Smooth muscle cell (in vitro differentiated cells): Measurements from ENCODE around the gene ADARB1. TPM values are rescaled to one million over a fixed set of nuclear protein-coding genes. Genes with fewer than 3 reads are reported as not detected.

Experiments used
- DNase-seq: peaks from one replicate; lab custom pipeline; 2025; ENCODE audit not compliant: unreplicated experiment; lab: John Stamatoyannopoulos, UW
- H2AFZ ChIP-seq: fragments of 200-600 bp; sonication (generic); 2 replicates; pipeline ENCODE4 v1.6.0; 2016; ENCODE audit warnings: antibody characterized with exemption, low read depth, mild to moderate bottlenecking
- H3F3A ChIP-seq: fragments of 200-600 bp; sonication (generic); 2 replicates; pipeline ENCODE4 v1.6.0; 2017; ENCODE audit warnings: antibody characterized with exemption, low read depth
- H3K27ac ChIP-seq: fragments of 200-600 bp; sonication (generic); 2 replicates; pipeline ENCODE4 v1.5.1; 2016; ENCODE audit warnings: low read depth, mild to moderate bottlenecking
- H3K27me3 ChIP-seq: fragments of 200-600 bp; sonication (generic); 2 replicates; pipeline ENCODE4 v1.6.1; 2016; ENCODE audit warnings: low read depth, mild to moderate bottlenecking
- H3K36me3 ChIP-seq: fragments of 200-600 bp; sonication (generic); 2 replicates; pipeline ENCODE4 v1.5.1; 2016; ENCODE audit warnings: low read depth
- H3K4me1 ChIP-seq: fragments of 200-600 bp; sonication (generic); 2 replicates; pipeline ENCODE4 v1.5.1; 2016; ENCODE audit warnings: low read depth
- H3K4me2 ChIP-seq: fragments of 200-600 bp; sonication (generic); 2 replicates; pipeline ENCODE4 v1.6.0; 2016; ENCODE audit warnings: mild to moderate bottlenecking
- H3K4me3 ChIP-seq: fragments of 200-600 bp; sonication (generic); 2 replicates; pipeline ENCODE4 v1.5.1; 2016; ENCODE audit warnings: mild to moderate bottlenecking
- H3K79me2 ChIP-seq: fragments of 200-600 bp; sonication (generic); 2 replicates; pipeline ENCODE4 v1.6.0; 2016; ENCODE audit warnings: low read depth, mild to moderate bottlenecking
- H3K9ac ChIP-seq: fragments of 200-600 bp; sonication (generic); 2 replicates; pipeline ENCODE4 v1.6.0; 2016; ENCODE audit warnings: low read depth
- H3K9me3 ChIP-seq: fragments of 200-600 bp; sonication (generic); replicated peaks from 2 replicates; pipeline ENCODE4 v1.5.1; 2016; ENCODE audit warnings: low read depth
- H4K20me1 ChIP-seq: fragments of 200-600 bp; sonication (generic); 2 replicates; pipeline ENCODE4 v1.6.0; 2016; ENCODE audit warnings: low read depth
- CTCF ChIP-seq: fragments of 200-600 bp; sonication (generic); IDR thresholded peaks from 2 replicates; pipeline ENCODE4 v1.5.1; 2017; ENCODE audit warnings: borderline replicate concordance, mild to moderate bottlenecking, antibody characterized with exemption; ENCODE audit not compliant: insufficient read depth, poor library complexity, severe bottlenecking
- WGBS: methylation state at CpG from one replicate; pipeline ENCODE4 v1.1.7; 2016; ENCODE audit warnings: low lambda C conversion rate; 5-methylcytosine and 5-hydroxymethylcytosine counted together
- polyA plus RNA-seq: library from polyadenylated mRNA; unstranded; fragments of >200 nt; fragmentation: Nextera tagmentation; extraction: Ambion mirVana; gene quantifications from 2 replicates; pipeline ENCODE4 v1.2.1, GENCODE V29; 2016
- total RNA-seq: library from RNA; depleted of rRNA; stranded (reverse); fragments of >200 nt; gene quantifications from 2 replicates; pipeline ENCODE4 v1.2.3, GENCODE V29; 2014

The ADARB1 gene
- total and polyA plus RNA-seq, 2 experiments from 2014 or later, result 25.6 to 28.9 TPM

- Histone ChIP-seq H3K79me2 (peaks cover 54% of the 10 kb centered on the region), H3F3A (peaks cover 32% of the 10 kb centered on the region), H2AFZ (no peak overlapping the region), H3K27ac (peak overlapping the region; percentile 28), H3K27me3 (no peaks in the 10 kb centered on the region), H3K4me3 (peak overlapping the region; percentile 82), H3K9ac (no peak overlapping the region), H3K9me3 (no peaks in the 10 kb centered on the region), H3K4me1 (no peaks in the 10 kb centered on the region), H3K36me3 (no peaks in the 10 kb centered on the region), H4K20me1 (peaks cover 54% of the 10 kb centered on the region), H3K4me2 (peak overlapping the region; percentile 90)
- WGBS, result 13% methylated on average over 8 of the region's 8 CpGs
- no peak for TF ChIP-seq CTCF
- DNase-seq, result no peak
These were observed 1.9 kb downstream of the ADARB1 start for GRCh38 chr21:45076245-45076711.

GRCh38 chr21:45078371-45078770 is 4.0 kb downstream of the ADARB1 start:
- Histone ChIP-seq H4K20me1 (peaks cover 75% of the 10 kb centered on the region), H3K4me3 (no peak overlapping the region), H3K27me3 (no peaks in the 10 kb centered on the region), H3K9ac (no peak overlapping the region), H3K4me1 (no peaks in the 10 kb centered on the region), H3F3A (peaks cover 40% of the 10 kb centered on the region), H2AFZ (no peak overlapping the region), H3K4me2 (no peak overlapping the region), H3K27ac (no peak overlapping the region), H3K79me2 (peaks cover 71% of the 10 kb centered on the region), H3K36me3 (no peaks in the 10 kb centered on the region), H3K9me3 (no peaks in the 10 kb centered on the region)
- no peak for TF ChIP-seq CTCF
- no peak for DNase-seq
- 90% methylated on average over 5 of the region's 5 CpGs for WGBS

DNA sequence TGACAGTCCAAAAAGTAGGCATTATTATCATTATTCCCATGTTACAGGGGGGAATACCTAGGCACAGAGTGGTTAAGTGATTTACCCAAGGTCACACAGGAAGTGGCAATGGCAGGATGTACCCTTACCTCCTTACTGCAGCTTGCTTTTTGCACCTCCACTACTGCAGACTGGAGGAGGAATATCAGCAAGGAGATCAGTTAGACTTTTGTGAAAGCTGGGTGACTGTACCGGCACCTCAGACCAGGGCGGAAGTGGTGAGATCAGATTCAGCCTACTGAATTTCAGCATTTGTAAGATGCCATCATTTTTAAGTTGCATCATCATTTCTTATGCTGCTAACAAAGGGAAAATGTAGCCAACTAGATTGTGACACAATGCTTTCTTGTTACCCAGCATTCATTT is 4.5 kb downstream of the ADARB1 start:
- Histone ChIP-seq H3K36me3 (no peaks in the 10 kb centered on the region), H3K27me3 (no peaks in the 10 kb centered on the region), H3K27ac (peak overlapping the region; percentile 41), H2AFZ (no peak overlapping the region), H3K79me2 (peaks cover 76% of the 10 kb centered on the region), H4K20me1 (peaks cover 80% of the 10 kb centered on the region), H3K9me3 (no peaks in the 10 kb centered on the region), H3K4me2 (no peak overlapping the region), H3K4me3 (no peak overlapping the region), H3F3A (peaks cover 40% of the 10 kb centered on the region), H3K9ac (no peak overlapping the region), H3K4me1 (no peaks in the 10 kb centered on the region)
- WGBS, result 74% methylated on average over 2 of the region's 2 CpGs
- no peak for DNase-seq
- no peak for TF ChIP-seq CTCF

DNA sequence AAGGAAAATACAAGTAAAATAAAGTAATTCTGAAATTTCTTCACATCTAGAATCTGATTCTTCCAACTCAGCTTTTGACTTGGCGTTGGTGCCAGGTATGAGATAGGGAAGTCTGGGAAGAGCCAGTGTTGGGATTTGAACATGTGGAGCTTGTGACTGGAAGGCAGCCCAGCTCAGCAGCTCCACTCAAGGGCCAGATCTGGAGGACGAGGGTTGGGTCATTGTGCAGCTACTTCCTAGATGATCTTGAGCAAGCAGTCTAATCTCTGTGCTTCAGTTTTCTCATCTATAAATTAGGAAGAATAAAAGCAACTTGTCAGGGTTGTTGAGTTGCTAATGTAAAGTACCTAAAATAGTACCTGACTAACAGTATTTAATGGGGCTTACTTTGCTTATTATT is 5.0 kb downstream of the ADARB1 start:
- no peak overlapping the region for H3K4me2 ChIP-seq

More for the DNA sequence above, 5.0 kb downstream of the ADARB1 start:
- H3K36me3 ChIP-seq, result no peaks in the 10 kb centered on the region
- H2AFZ ChIP-seq, result no peak overlapping the region
- no peak for DNase-seq
- no peaks in the 10 kb centered on the region for H3K4me1 ChIP-seq
- H4K20me1 ChIP-seq, result peaks cover 85% of the 10 kb centered on the region
- H3K9ac ChIP-seq, result no peak overlapping the region
- no peaks in the 10 kb centered on the region for H3K9me3 ChIP-seq
- H3K27me3 ChIP-seq, result no peaks in the 10 kb centered on the region
- H3K27ac ChIP-seq, result peak overlapping the region; percentile 41
- peaks cover 40% of the 10 kb centered on the region for H3F3A ChIP-seq
- H3K79me2 ChIP-seq, result peaks cover 81% of the 10 kb centered on the region
- TF ChIP-seq CTCF, result no peak
- WGBS, result 79% methylated on average over 2 of the region's 2 CpGs
- H3K4me3 ChIP-seq, result no peak overlapping the region
